HEK293 (cell line): ENCODE data around the gene ORC2.
A peak's percentile ranks its signal among the peaks of the same experiment; 100 is the strongest.

Experiments
- BCL11A ChIP-seq: fragments of 450-650 bp; formaldehyde crosslinking; IDR thresholded peaks from 2 replicates; pipeline ENCODE4 v1.5.1; 2016; ENCODE audit warnings: low read depth, missing biosample characterization, missing genetic modification characterization
- HOXD13 ChIP-seq: sonication (generic); formaldehyde crosslinking; IDR thresholded peaks from 2 replicates; pipeline ENCODE4 v1.8.0; 2022; ENCODE audit warnings: missing genetic modification reagents, borderline replicate concordance
- KLF16 ChIP-seq: fragments of 450-650 bp; formaldehyde crosslinking; IDR thresholded peaks from 2 replicates; pipeline ENCODE4 v1.5.1; 2017; ENCODE audit warnings: missing biosample characterization, missing genetic modification characterization
- OSR2 ChIP-seq: fragments of 450-650 bp; formaldehyde crosslinking; IDR thresholded peaks from 2 replicates; pipeline ENCODE4 v1.5.1; 2016; ENCODE audit warnings: missing biosample characterization, missing genetic modification characterization
- PATZ1 ChIP-seq: fragments of 450-650 bp; formaldehyde crosslinking; IDR thresholded peaks from 2 replicates; pipeline ENCODE4 v1.5.1; 2016; ENCODE audit warnings: missing biosample characterization, missing genetic modification characterization
- REPIN1 ChIP-seq: fragments of 450-650 bp; formaldehyde crosslinking; IDR thresholded peaks from 2 replicates; pipeline ENCODE4 v1.5.1; 2017; ENCODE audit warnings: missing biosample characterization, missing genetic modification characterization, low read depth
- SCRT2 ChIP-seq: fragments of 450-650 bp; formaldehyde crosslinking; IDR thresholded peaks from 2 replicates; pipeline ENCODE4 v1.5.1; 2016; ENCODE audit warnings: missing biosample characterization, missing genetic modification characterization
- SP2 ChIP-seq: fragments of 450-650 bp; formaldehyde crosslinking; IDR thresholded peaks from 2 replicates; pipeline ENCODE4 v1.5.1; 2016; ENCODE audit warnings: missing biosample characterization, missing genetic modification characterization
- ZBTB6 ChIP-seq: fragments of 450-650 bp; formaldehyde crosslinking; IDR thresholded peaks from 2 replicates; pipeline ENCODE4 v1.5.1; 2017; ENCODE audit warnings: missing biosample characterization, missing genetic modification characterization
- ZNF114 ChIP-seq: fragments of 450-650 bp; formaldehyde crosslinking; IDR thresholded peaks from 2 replicates; pipeline ENCODE4 v1.5.0; 2017; ENCODE audit warnings: missing biosample characterization, missing genetic modification characterization
- ZNF121 ChIP-seq: fragments of 450-650 bp; formaldehyde crosslinking; IDR thresholded peaks from 2 replicates; pipeline ENCODE4 v1.5.1; 2016; ENCODE audit warnings: missing biosample characterization, missing genetic modification characterization
- ZNF16 ChIP-seq: fragments of 450-650 bp; formaldehyde crosslinking; IDR thresholded peaks from 2 replicates; pipeline ENCODE4 v1.5.1; 2016; ENCODE audit warnings: low read depth, missing biosample characterization, missing genetic modification characterization
- ZNF174 ChIP-seq: fragments of 450-650 bp; formaldehyde crosslinking; IDR thresholded peaks from 2 replicates; pipeline ENCODE4 v1.5.0; 2017; ENCODE audit warnings: missing biosample characterization, mild to moderate bottlenecking, missing genetic modification characterization
- ZNF175 ChIP-seq: fragments of 450-650 bp; formaldehyde crosslinking; IDR thresholded peaks from 2 replicates; pipeline ENCODE4 v1.5.1; 2016; ENCODE audit warnings: missing biosample characterization, missing genetic modification characterization
- ZNF23 ChIP-seq: fragments of 450-650 bp; formaldehyde crosslinking; IDR thresholded peaks from 2 replicates; pipeline ENCODE4 v1.5.1; 2016; ENCODE audit warnings: missing biosample characterization, missing genetic modification characterization, borderline replicate concordance
- ZNF239 ChIP-seq: fragments of 450-650 bp; formaldehyde crosslinking; IDR thresholded peaks from 2 replicates; pipeline ENCODE4 v1.5.1; 2016; ENCODE audit warnings: missing biosample characterization, missing genetic modification characterization
- ZNF26 ChIP-seq: fragments of 450-650 bp; formaldehyde crosslinking; IDR thresholded peaks from 2 replicates; pipeline ENCODE4 v1.5.1; 2016; ENCODE audit warnings: missing biosample characterization, missing genetic modification characterization
- ZNF280D ChIP-seq: fragments of 450-650 bp; formaldehyde crosslinking; IDR thresholded peaks from 2 replicates; pipeline ENCODE4 v1.5.1; 2016; ENCODE audit warnings: missing biosample characterization, missing genetic modification characterization
- ZNF37A ChIP-seq: fragments of 450-650 bp; IDR thresholded peaks from 2 replicates; pipeline ENCODE4 v1.5.1; 2018; ENCODE audit warnings: missing biosample characterization, missing genetic modification characterization
- ZNF514 ChIP-seq: fragments of 450-650 bp; formaldehyde crosslinking; IDR thresholded peaks from 2 replicates; pipeline ENCODE4 v1.5.1; 2016; ENCODE audit warnings: missing biosample characterization, missing genetic modification characterization
- ZNF530 ChIP-seq: fragments of 450-650 bp; formaldehyde crosslinking; IDR thresholded peaks from 2 replicates; pipeline ENCODE4 v1.5.1; 2016; ENCODE audit warnings: low read depth, missing biosample characterization, missing genetic modification characterization
- ZNF571 ChIP-seq: fragments of 450-650 bp; formaldehyde crosslinking; IDR thresholded peaks from 2 replicates; pipeline ENCODE4 v1.5.0; 2017; ENCODE audit warnings: missing biosample characterization, missing genetic modification characterization
- ZNF580 ChIP-seq: fragments of 450-650 bp; formaldehyde crosslinking; IDR thresholded peaks from 2 replicates; pipeline ENCODE4 v1.5.1; 2016; ENCODE audit warnings: missing biosample characterization, missing genetic modification characterization
- ZNF600 ChIP-seq: fragments of 450-650 bp; formaldehyde crosslinking; IDR thresholded peaks from 2 replicates; pipeline ENCODE4 v1.5.1; 2016; ENCODE audit warnings: missing biosample characterization, missing genetic modification characterization
- ZNF624 ChIP-seq: fragments of 450-650 bp; formaldehyde crosslinking; IDR thresholded peaks from 2 replicates; pipeline ENCODE4 v1.5.1; 2017; ENCODE audit warnings: missing biosample characterization, missing genetic modification characterization
- ZNF654 ChIP-seq: fragments of 450-650 bp; formaldehyde crosslinking; IDR thresholded peaks from 2 replicates; pipeline ENCODE4 v1.5.1; 2016; ENCODE audit warnings: low read depth, missing biosample characterization, missing genetic modification characterization
- ZNF658 ChIP-seq: fragments of 450-650 bp; formaldehyde crosslinking; IDR thresholded peaks from 2 replicates; pipeline ENCODE4; 2016; ENCODE audit warnings: missing biosample characterization, missing genetic modification characterization
- ZNF660 ChIP-seq: fragments of 450-650 bp; IDR thresholded peaks from 2 replicates; pipeline ENCODE4 v1.5.1; 2018; ENCODE audit warnings: missing biosample characterization, mild to moderate bottlenecking, missing genetic modification characterization
- ZNF664 ChIP-seq: fragments of 450-650 bp; formaldehyde crosslinking; IDR thresholded peaks from 2 replicates; pipeline ENCODE4 v1.5.1; 2016; ENCODE audit warnings: missing biosample characterization, missing genetic modification characterization
- ZNF76 ChIP-seq: fragments of 450-650 bp; formaldehyde crosslinking; IDR thresholded peaks from 2 replicates; pipeline ENCODE4; 2016; ENCODE audit warnings: low read depth, missing biosample characterization, missing genetic modification characterization, borderline replicate concordance
- ZNF785 ChIP-seq: fragments of 450-650 bp; formaldehyde crosslinking; IDR thresholded peaks from 2 replicates; pipeline ENCODE4 v1.5.1; 2016; ENCODE audit warnings: missing biosample characterization, missing genetic modification characterization
- ZXDB ChIP-seq: fragments of 450-650 bp; formaldehyde crosslinking; IDR thresholded peaks from 2 replicates; pipeline ENCODE4 v1.5.1; 2016; ENCODE audit warnings: missing biosample characterization, missing genetic modification characterization

The ORC2 gene

GRCh38 chr2:200864176-200865034, 99.1 kb downstream of the ORC2 start, which contains the start of gene CLK1 (continued):
- TF ChIP-seq REPIN1: no peak
- no peak for TF ChIP-seq ZNF37A (tag by site-specific recombination)
- TF ChIP-seq SP2 (tag by site-specific recombination): peak; percentile 80
- peak; percentile 41; the same call in 1 of the 2 replicates for TF ChIP-seq ZNF600
- TF ChIP-seq ZBTB6: no peak
- no peak for TF ChIP-seq ZNF114 (tag by site-specific recombination)
- TF ChIP-seq ZNF580: no peak
- TF ChIP-seq BCL11A (tag by site-specific recombination): no peak
- no peak for TF ChIP-seq ZNF174 (tag by site-specific recombination)
- no peak for TF ChIP-seq ZNF785 (tag by site-specific recombination)
- TF ChIP-seq ZNF571 (tag by site-specific recombination): no peak
- no peak for TF ChIP-seq ZNF26 (tag by site-specific recombination)
- peak; percentile 66 for TF ChIP-seq ZNF76
- TF ChIP-seq HOXD13 (CRISPR knock-in tag): no peak
- no peak for TF ChIP-seq ZNF624 (tag by site-specific recombination)
- TF ChIP-seq ZNF175: no peak
- no peak for TF ChIP-seq ZNF16 (tag by site-specific recombination)
- no peak for TF ChIP-seq KLF16 (tag by site-specific recombination)
- TF ChIP-seq ZNF280D: no peak
- TF ChIP-seq ZNF121 (tag by site-specific recombination): no peak
- no peak; the same call in 1 of the 2 replicates for TF ChIP-seq ZXDB
- TF ChIP-seq ZNF664: no peak
- TF ChIP-seq SCRT2 (tag by site-specific recombination): no peak
- TF ChIP-seq ZNF654: no peak
- TF ChIP-seq ZNF530: no peak
- no peak for TF ChIP-seq ZNF23 (tag by site-specific recombination)
- no peak for TF ChIP-seq ZNF514 (tag by site-specific recombination)
- TF ChIP-seq ZNF658 (tag by site-specific recombination): no peak
- TF ChIP-seq ZNF660 (tag by site-specific recombination): peak; percentile 65; the same call in 1 of the 2 replicates
- TF ChIP-seq OSR2 (tag by site-specific recombination): no peak
- TF ChIP-seq PATZ1: 0 out of 2 replicates have a peak, but pooled peaks have one; percentile 23
- TF ChIP-seq ZNF239 (tag by site-specific recombination): no peak
